Activated T-cell treated with anti-CD3 and anti-CD28 coated beads for 4 hours (primary cell): ENCODE results near the gene NR1I3.
"Not testable (repeated sequence)": the region's sequence is repeated elsewhere in the genome, so short reads cannot be mapped to it uniquely, and the experiment has no call there.

Experiments used
- DNase-seq: peaks from one replicate; pipeline ENCODE4 v3.0.0-alpha.2; 2020

The NR1I3 gene, protein sequence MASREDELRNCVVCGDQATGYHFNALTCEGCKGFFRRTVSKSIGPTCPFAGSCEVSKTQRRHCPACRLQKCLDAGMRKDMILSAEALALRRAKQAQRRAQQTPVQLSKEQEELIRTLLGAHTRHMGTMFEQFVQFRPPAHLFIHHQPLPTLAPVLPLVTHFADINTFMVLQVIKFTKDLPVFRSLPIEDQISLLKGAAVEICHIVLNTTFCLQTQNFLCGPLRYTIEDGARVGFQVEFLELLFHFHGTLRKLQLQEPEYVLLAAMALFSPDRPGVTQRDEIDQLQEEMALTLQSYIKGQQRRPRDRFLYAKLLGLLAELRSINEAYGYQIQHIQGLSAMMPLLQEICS

DNA sequence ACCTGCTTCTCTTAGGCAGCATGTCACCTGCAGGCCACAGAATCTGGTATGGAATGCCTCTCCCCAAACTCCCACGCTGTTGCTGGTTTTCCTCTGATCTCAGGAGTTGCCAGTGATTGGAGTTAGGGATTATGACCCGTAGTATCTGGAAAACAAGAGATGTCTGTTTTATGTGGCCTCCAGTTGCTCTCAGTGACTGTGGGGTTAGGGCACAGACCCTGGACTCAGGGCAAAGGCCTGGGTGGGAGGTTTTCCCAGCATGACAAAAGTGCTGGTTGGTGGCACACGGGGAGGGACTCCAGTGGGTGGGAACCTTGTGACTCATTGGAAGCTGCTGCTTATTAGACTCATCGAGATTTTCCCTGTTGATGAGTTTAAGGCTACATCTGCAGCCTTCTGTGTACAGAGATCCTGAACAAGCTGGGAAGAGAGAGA lies at the start of gene NR1I3:
Gene NR1I3 (minus strand): TSS at position 165 of the 435 bp plus-strand sequence. CDS start 1,638 bp downstream, outside the sequence.
- no peak for DNase-seq

DNA sequence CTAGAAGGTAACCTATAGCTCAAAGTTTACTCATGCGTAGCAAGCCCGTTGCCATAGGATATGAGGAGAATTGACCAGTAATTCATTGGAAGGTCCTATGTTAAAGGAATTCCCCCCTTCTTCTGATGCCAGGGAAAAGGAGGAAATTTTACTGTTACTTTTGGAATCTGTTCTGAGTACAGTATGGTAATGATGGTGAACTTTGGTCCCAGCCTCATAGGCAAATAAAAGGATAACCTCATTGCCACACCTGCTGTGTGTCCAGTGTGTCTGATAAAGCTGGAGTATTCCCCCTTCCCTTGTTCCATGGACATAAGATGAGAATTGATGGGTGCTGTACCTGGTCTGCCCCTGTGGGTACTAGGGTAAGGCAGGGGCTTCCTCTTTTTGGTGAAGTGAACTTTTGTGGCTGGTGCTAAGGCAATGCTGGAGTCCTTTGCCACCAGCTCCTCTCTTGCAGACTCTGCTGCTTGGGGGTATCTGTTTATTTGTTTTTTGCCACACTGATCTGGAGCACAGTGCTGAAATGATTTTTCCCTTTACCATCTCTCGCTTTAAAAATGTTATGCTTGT lies 49.6 kb upstream of the NR1I3 start:
- no peak for DNase-seq

DNA sequence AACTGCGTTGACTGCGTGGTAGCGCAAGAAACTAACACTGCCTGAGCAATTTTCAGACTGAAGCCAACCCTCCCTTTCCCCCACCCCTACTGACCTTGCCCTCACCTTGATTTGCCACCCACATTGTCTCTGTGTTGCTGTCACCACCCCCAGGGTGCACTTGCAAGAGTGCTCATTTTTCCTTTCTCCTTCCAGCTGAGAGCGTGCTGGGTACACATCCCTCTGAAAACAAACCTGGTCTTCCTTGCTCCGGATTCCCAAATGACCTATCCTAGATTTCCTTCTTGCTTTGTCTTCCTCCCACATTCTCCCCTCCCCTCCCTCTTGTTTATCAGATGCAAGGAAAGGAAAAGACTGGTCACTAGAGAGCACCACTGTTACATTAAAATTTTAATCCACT lies 47.5 kb upstream of the NR1I3 start:
- DNase-seq, result no peak

DNA sequence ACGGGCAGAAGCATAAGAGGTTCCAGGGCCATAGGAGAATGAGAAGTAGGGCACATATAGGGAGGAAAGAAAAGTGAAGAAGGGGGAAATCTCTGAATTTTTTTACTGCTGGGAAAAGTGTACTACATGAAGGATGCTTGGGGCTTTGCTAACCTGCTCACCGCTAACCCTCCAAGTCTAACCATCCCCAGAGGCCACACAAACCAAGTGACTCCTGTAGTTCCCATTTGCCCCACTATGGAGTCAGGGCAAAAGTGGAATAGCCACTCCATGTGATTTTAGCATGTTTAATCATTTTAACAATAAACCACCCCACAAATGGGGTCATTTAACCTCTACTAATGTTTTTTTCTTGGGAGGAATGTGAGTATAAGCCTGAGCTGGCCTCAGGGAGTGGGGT lies 47.1 kb upstream of the NR1I3 start:
- DNase-seq, result no peak

DNA sequence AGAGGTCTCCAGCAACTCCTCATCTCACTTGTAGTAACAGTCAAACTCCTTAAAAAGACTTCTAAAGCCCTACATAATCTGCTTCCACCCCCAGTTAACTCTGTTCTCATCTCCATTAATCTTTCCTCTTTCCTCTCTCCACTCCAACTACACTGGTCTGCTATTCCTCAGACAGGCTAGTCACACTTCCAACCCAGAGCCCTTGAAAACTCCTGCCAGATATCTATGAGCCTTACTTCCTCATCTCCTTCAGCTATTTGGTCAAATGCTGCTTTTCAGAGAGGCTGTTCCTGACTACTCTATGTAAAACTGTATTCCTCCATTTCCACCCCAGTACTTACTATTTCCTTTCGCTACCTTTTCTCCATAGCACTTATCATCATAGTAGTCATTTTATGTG lies 45.0 kb upstream of the NR1I3 start:
- no peak for DNase-seq

DNA sequence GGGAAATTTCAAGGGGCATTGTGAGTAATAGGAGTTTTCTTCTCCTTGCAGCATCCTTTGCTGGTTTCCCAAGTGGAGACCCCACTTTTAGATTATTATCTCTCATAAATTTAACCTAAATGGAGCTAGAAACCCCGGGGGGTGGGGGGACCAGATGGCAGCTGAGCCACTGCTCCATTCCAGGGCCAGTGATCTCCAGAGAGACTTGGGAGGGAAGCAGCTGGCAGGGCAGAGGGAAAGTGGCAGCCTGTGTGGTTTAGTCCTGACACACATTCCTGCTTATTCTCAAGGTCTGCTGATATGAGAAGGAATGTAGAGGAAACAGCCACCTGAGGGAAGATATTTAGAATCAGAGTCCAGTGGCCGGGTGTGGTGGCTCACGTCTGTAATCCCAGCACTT lies 36.9 kb upstream of the NR1I3 start:
- no peak for DNase-seq

DNA sequence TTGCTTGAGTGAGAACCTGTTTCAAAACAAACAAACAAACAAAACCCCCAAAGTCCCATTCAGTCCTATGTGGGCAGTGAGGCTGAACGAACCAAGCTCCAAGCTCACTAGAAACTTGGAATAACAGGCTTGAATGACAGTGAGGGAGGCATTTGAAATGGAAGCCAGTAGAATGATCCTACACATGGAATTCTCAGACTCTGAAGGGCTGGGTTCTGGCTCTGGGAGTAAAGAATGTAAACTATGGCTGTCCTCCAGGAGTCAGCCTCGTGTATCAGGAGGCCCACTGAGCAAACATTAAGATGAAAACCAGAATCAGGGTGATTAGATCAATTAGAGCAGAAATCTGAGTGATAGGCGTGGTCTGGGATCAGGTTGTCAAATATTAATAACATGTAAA lies 35.4 kb upstream of the NR1I3 start:
- no peak for DNase-seq

DNA sequence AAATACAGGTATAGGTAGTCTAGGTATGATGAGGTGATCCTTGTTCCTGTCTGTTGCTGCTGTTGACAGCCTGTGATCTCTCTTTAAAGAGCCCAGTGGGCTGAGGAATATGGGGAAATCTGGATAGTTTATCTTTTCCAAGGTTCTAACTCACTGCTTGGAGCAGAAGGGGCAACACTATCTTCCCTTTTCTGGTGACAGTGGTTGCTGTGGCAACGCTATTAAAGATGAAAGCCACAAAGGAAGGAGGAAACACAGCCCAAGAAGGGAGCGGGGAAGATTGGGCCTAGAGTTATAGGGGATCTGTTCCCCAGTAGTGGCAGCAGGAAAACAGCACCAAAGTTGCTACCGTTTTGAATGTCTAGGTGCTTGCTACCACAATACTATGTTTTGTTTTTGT lies 29.3 kb upstream of the NR1I3 start:
- no peak for DNase-seq

DNA sequence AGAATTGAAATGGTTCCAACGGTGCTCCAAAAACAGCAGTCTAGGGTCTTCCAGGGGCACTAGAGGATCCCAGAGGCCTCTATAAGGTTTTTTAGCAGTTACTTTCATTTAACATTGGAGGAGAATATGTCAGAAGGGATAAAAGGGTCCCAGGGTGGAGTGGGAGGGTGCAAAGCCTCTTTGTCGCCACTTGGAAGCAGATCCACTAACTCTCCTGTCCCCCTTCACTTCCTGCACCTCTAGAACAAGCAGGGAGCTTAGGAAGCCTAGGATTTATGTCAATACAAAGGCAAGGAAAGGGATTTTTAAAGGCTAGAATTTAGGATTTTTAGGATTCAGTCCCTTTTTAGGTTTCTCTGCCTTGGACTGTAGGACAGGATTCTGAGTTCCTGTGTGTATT lies 28.8 kb upstream of the NR1I3 start:
- no peak for DNase-seq

DNA sequence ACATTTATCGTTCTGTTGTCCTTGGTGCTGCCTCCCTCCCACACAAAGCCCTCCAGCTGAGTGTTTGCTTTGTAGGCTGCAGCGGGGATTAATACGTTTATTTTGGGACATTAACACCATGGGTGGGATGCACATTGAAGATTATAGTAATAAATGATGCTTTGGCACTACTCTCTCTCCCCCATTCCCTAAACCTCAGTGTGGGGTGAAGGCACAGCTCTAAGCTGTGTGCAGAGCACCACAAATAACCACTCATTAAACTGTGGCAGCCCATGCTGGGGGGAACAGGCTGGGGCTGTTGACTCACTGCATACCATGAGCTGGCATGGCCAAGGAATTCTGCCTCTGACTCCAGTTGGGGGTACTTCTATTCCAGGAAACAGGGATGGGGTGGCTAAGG lies 28.2 kb upstream of the NR1I3 start:
- no peak for DNase-seq

DNA sequence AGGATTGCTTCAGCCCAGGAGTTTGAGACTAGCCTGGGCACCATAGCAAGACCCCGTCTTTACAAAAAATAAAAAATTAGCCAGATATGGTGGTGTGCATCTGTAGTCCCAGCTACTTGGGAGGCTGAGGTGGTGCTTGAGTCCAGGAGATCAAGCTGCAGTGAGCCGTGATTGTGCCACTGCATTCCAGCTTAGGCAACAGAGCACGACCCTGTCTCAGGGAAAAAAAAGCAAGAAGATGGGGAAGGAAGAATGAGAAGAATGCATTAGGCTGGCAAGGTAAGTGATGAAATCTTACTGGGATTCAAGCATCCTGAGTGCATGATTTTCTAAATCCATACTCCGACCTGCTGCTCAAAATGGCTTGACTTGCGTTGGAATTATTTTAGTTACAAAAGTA lies 27.3 kb upstream of the NR1I3 start:
- no peak for DNase-seq

DNA sequence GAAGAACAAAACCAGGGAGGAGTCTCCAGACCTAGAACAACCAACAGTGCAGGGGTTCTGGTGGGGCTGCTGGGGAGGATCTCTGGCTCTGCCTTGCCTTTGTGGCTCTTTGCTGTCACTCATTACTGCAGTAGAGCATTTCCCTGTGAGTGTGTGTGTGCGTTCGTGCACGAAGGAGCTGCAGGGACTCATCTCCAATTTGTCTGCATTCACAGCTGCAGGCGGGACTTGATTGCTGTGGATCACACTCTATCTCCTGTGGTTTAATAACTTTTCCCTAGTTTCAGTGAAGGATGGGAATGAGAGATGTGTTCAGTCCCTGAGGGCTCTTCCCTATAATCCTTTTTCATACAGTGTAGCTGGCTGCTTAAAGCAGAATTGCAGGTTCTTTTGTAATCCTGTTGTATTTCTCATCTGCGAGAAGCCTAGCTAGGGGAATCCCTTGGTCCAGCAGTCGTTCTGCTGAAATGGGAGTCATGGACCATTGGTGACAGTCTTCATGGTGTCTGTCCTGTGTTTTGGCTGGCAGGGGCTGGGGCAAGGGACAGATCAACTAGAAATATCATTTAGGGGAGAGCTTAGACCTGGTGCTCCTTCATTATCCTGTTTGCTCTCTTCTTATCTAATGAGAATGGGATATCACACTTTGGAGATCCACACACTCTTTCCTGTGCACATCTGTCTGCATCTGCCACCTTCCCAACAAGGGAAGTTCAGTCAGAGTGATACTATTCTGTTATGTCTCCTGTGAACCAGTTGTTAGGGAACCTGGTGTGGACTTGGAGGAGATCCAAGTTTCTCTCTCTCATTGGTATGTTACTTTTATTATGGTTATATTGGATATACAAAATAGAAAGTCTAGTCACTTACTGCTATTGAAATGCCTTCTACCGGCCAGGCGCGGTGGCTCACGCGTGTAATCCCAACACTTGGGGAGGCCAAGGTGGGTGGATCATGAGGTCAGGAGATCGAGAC lies 23.5 kb upstream of the NR1I3 start:
- DNase-seq, result no peak

DNA sequence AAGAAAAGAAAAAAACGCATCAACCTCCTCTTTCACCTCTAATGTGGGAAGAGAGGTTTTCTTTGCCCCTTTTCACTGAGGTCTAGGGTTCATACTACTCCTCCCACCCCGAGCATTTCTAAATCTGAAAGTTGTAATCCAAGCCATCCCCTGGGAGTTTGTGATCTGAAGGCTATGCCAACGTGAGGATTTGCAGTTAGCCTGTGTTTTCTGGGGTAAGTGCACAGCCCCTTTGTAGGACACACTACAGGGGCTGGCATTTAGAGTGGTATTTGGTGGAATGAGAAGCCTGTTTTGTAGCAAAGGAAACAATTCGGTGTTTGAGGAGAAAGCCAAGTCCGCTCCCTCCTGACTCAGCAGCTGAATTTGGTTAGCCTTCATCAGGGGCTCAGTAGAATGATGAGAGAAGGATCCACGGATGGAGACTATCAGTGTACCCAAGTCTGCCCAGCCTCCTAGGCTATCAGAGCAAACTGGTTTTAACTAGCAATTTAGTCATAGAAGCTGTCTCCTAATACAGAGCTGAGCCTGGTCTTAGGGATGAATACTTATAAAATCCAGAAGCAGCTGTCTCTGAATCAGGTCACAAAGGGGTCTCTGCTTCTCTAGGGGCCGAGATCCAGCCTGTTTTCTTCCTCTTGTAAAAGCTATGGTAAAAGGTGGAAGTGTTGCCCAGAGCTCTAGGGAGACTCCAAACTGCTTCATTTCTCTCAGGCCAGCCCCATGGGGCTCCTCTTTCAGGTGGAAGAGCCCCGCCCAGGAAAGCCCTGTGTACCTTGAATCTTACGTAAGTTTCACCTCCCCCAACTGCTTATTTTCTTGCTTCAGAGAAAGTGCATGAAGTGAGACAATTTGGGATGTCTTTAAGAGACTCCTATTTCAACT lies 22.6 kb upstream of the NR1I3 start:
- DNase-seq, result no peak

DNA sequence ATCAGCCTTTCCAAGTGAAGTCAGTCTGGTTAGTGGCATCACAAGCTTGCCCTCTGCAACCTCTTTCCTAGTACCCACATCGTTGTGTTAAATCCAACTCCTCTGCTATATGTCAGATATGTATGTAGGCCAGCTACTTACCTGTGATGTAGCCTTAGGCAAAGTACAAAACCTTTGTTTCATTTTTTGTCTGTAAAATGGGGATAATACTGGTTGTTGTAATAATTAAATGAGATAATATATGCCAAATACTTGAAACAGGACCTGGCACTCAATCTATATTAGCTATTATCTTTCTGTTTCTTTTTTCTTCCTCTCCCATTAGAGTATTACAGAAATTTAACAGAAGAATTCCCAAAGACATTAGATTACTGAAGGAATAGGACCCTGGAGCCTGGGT lies 21.8 kb upstream of the NR1I3 start:
- DNase-seq, result no peak

DNA sequence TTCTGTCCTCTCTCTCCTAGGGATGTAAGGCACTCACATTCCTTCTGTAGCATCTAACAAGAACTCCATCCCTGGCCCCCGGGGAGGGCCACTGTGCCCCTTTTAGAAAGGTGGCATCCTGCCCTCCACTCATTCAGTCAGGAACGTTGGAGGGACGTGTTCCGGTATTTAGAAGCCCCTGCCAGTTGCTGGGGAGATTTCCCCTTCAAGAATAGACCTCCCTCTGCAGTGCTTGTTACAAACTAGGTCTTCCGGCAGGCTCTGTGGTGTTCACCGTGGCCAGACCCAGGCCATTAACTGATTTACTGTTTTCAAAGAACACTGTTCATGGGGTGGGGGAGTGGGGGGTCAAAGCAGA lies 21.3 kb upstream of the NR1I3 start:
- DNase-seq, result no peak

DNA sequence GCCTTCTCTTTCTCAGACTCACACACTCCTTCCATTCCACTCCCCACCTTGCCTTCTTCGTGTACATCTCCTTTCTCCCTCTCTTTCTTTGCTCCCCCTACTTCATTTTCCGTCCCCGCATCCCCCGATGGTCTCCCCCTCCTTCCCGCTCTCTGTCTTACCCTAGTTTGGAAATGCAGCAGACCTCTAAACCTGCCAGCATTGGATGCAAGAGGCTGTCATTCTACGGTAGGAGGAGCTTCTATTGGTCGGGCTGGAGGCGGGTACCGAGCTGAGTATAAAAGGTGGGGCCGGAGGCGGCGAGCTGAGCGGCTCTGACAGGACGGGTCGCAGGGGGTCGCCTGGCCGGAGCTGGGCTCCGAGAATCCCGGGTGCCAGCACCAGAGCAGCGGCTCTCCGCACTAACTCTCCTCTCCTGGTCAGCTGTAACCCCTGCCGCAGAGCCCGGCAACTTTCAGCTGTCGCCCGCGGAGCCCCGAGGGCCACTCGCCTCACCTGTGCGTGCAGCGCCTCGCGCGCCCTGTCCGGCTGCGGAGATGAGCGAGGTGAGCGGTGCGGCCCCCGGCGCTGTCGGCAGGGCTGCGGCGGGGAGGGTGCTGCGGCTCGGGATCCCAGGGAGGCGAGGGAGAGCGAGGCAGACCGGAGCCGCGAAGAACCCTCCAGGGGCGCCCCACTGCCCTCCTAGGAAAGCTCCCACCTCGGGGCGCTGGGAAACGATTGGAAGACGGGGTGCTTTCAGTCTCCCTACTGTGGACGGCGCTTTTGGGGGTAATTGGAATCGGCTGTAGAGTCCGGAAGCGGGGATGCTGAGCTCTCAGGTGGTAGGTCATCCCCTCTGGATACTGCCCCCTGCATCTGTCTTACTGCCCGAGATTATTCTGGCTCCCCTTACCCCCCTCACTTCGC lies 20.7 kb upstream of the NR1I3 start, which contains the start of gene PCP4L1:
Gene PCP4L1 (plus strand): TSS at position 307 of the 906 bp plus-strand sequence. CDS start 230 bp downstream, at position 537.
- DNase-seq, result no peak

DNA sequence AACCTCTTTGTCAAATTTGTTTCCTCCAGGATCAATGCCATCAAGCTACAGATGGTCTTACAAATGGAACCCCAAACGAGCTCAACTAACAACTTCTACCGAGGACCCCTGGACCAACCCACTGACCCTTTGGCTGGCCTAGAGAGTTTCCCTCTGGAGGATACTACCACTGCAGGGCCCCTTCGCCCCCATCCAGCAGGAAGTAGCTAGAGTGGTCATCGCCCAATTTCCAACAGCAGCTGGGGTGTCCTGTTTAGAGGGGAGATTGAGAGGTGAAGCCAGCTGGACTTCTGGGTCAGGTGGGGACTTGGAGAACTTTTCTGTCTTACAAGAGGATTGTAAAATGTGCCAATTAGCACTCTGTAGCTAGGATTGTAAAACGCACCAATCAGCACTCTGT lies 19.1 kb upstream of the NR1I3 start:
- not testable (repeated sequence) for DNase-seq

DNA sequence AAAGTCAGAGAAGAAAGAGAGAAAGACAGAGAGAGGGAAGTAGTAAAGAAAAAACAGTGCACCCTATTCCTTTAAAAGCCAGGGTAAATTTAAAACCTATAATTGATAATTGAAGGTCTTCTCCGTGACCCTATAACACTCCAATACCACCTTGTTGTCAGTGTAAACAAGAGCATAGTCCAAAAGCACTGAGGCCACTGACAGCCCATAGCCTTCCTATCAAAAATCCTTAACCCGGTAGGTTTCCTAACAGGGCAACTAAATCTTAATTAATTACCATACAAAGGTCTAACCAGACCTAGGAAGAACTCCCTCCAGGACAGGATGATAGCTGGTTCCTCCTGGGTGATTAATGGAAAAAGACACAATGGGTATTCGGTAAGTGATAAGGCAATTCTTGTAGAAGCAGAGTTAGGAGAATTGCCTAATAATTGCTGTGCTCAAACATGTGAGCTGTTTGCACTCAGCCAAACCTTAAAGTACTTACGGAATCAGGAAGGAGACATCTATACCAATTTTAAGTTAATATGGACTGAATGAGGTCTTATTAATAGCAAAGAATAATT lies 18.0 kb upstream of the NR1I3 start:
- not testable (repeated sequence) for DNase-seq

DNA sequence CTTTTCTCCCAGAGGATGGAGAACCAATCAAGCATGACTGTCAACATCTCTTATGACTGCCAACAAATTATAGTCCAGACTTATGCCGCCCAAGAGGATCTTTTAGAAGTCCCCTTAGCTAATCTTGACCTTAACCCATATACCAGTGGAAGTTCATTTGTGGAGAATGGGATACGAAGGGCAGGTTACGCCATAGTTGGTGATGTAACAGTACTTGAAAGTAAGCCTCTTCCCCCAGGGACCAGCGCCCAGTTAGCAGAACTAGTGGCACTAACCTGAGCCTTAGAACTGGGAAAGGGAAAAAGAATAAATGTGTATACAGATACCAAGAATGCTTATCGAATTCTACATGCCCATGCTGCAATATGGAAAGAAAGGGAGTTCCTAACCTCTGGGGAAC lies 17.3 kb upstream of the NR1I3 start:
- not testable (repeated sequence) for DNase-seq

DNA sequence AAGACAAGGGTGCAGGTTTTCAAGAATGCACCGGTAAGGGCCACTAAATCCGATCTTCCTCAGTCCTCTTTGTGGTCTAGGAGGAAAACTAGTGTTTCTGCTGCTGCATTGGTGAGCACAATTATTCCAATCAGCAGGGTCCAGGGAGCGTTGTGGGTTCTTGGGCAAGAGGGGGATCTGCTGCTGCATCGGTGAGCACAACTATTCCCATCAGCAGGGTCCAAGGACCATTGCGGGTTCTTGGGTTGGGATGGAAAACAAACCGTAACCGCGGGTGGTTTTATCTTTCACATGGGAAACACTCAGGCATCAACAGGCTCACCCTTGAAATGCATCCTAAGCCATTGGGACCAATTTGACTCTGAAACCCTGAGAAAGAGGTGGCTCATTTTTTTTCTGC lies 13.6 kb upstream of the NR1I3 start:
- no peak for DNase-seq

DNA sequence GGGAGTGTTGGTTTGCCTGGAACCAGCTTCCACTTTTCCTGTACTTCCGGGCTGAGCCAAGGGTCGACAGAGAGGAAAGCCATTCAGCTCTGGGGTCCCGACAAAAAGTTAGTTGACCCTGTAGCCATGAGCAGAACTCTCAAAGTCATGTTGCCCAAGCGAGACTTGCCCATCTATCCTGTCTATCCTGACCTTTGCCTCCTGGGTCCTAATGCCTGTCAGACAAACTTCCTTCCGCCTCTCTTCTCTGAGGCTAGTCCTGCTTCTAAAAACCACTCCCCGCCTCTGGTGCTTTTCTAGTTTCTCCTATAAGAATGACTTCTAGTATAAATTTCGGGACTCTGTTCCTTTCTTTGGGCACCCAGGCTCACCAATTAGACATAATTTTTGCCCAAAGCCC lies 12.8 kb upstream of the NR1I3 start:
- DNase-seq, result no peak
